GM18867 (cell line): ENCODE results near the gene NRN1L.
"Not testable (repeated sequence)": the region's sequence is repeated elsewhere in the genome, so short reads cannot be mapped to it uniquely, and the experiment has no call there.

Experiments
- ATAC-seq: cut with Tn5 transposase; IDR thresholded peaks from one replicate; pipeline ENCODE4 v1.9.1; 2021; ENCODE audit warnings: mild to moderate bottlenecking, moderate library complexity; ENCODE audit not compliant: unreplicated experiment

The NRN1L gene

DNA sequence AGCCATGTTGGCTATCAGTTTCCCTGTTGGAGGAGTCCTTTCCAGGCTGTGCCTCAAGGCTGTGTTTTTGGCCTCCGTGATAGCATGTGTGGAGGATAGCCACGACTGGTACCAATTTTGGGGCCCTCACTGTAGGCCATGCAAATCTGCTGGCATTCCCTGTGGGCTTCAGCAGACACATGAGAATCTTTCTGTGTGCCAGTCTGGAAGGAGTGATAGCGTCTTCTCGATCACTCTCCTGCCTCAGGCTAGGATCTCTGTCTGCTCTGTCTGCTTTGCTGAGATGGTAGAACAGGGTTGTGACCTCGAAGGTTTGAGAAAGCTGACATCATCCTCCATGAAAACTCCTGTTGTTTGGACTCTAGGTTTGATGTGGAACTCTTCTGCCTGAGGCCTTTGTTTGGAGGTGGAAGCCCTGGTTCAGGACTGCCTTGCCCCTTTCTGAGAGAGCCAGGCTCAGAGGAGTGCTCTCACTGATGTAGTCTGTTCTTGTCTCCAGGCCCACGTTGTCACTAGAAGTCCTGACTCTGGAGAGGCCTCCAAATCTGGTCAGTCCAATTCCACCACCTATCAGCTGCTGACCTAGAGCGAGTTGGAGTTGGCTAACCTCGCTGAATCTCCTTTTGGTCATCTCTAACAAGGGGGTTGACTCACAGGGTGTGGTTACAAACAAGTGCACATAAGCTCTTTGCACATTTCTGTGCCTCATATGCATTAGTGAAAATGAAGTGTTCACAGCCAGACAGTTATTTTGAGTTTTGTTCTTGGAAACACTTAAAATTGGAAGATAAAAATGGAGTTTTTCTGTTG is 23.9 kb upstream of the NRN1L start:
- no peak for ATAC-seq

- no peak for ATAC-seq
These were observed 22.8 kb upstream of the NRN1L start for GRCh38 chr16:67861877-67862276.

DNA sequence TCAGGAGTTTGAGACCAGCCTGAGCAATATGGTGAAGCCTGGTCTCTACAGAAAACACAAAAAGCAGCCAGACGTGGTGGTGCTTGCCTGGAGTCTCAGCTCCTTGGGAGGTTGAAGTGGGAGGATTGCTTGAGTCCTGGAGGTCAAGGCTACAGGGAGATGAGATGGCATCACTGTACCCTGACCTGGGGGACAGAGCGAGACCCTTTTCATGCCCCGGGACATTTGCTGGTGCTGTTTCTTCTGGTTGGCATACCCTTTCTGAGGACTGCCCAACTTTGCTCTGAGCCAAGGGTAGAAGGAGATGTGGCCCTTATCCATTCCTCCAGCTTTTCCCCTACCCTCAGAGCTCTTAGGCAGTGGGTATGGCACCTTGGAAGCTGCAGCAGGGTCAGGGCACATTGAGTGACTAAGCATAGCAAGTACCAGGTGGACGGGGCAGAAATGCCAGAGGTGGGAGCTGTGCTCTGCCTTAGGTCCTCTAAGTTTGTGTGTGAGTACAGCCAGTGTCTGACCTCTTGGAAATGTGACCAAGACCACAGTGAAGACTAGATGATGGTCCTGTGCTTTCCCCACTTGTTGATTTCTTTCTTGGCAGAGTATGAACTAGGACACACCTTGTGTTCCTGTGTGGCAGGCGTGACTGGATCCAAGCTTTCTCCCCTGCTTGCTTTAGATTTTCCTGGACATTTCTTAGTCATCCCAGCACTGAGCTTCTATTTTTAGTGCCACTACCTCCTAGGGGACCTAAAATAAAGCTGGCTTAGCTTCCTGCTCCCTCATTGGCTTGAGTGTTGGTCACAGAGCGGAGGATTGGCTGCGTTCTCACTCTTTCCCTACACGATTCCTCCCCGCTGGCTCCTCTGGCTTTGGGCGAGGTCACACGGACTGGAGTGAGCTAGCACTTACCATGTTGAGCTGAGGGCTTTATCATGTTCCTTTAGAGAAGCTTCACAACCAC is 21.8 kb upstream of the NRN1L start:
- no peak for ATAC-seq

- not testable (repeated sequence) for ATAC-seq
These were observed 20.6 kb upstream of the NRN1L start for GRCh38 chr16:67864044-67864443.

DNA sequence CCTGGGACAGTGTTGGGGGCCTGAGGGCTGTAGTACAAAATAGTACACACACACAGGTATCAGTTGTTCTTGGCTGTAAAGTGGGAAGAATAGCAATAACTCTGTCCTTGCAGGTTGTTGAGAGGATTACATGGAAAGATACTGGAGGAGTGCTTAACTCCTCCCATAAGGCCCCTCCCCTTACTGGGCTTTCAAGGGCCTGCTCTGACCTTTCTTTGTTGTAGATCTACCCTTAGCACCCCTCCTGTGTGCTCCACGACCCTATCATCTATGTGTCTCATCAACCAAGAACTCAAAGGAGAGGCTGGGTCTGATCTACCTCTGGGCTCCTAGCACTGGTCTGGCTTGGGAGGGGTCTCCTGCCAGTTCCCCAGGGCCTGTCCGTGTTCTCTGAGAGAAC is 20.1 kb upstream of the NRN1L start:
- no peak for ATAC-seq

GRCh38 chr16:67865318-67865717 is 19.4 kb upstream of the NRN1L start:
- no peak for ATAC-seq

DNA sequence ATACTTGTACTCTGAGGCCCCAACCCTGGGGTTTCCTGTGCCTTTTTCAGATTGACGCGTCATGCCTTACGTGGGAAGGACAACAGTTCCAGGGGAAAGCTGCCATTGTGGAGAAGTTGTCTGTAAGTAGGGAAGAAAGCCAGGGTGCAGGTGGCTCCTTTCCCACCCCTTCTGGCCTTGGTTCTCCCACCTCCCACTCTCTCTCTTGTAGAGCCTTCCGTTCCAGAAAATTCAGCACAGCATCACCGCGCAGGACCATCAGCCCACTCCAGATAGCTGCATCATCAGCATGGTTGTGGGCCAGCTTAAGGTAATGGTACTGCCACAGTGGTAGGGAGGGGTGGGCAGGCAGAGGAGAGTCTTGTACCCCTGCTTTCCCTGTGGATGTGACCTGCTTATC is 16.4 kb upstream of the NRN1L start:
- ATAC-seq = no peak

GRCh38 chr16:67869653-67870052 is 15.0 kb upstream of the NRN1L start:
- no peak for ATAC-seq

- ATAC-seq = no peak
These were observed 13.4 kb upstream of the NRN1L start for GRCh38 chr16:67871256-67871655.

GRCh38 chr16:67872131-67872630 is 12.5 kb upstream of the NRN1L start:
- no peak for ATAC-seq

DNA sequence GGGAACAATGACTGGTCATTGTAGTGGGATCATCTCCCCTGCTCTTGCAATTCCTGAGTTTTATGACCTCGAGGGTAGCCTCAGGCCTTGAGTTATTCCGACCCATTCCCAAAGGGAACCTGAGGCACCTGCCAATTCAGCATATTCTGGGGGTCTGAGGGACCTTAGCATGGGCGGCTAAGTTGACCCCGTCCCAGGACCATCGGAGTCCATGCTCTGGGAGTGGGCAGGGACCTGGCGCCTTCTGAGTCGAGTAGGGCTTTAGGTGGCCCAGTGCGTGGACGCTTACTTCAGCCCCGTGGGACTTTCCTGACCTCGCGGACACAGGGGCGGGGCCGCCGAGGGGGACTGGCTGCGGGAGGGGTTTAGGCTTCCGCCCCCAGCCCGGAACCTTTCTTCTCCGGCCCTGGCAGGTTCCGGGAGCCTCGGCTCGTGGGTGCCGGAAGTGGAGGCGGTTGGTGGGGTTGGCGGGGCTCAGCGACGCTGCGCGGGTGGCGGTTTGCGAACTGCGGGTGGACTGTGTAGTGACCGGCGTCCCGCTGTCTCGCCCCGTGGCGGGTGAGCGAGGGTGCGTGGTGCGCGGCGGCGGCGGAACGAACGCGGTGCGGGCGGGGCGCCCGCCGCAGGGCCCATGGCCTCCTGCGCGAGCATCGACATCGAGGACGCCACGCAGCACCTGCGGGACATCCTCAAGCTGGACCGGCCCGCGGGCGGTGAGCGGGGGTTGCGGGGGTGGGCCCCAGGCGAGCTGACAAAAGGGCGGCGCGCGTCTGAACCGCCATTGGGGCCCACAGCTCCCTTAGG is 11.9 kb upstream of the NRN1L start, which contains the start of gene EDC4:
Gene EDC4 (plus strand): TSS at position 422 of the 804 bp plus-strand sequence. CDS start 210 bp downstream, at position 632.
- ATAC-seq = peak; percentile 77

GRCh38 chr16:67873435-67874370 is 11.0 kb upstream of the NRN1L start:
- ATAC-seq = no peak

DNA sequence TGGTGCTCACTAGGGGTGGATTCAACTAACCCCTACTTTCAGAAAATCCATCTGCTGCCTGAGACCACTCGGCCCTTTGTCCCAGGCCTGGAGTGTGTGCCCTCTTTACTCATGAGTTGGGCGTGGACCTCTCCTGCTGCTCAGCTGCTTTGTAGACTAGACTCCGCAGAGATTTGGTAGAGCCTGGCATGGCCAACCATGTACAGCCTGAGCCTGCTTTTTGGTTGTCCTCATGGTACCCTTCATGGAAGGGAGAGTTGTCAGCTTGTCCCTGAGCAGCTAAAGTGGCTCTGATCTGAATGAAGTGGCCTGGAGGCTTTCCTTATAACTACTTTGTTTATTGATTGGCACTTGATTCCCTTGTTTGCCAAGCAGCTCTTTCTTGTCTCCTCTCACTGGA is 10.3 kb upstream of the NRN1L start:
- ATAC-seq = no peak

GRCh38 chr16:67877064-67877463 is 7.6 kb upstream of the NRN1L start:
- no peak for ATAC-seq

DNA sequence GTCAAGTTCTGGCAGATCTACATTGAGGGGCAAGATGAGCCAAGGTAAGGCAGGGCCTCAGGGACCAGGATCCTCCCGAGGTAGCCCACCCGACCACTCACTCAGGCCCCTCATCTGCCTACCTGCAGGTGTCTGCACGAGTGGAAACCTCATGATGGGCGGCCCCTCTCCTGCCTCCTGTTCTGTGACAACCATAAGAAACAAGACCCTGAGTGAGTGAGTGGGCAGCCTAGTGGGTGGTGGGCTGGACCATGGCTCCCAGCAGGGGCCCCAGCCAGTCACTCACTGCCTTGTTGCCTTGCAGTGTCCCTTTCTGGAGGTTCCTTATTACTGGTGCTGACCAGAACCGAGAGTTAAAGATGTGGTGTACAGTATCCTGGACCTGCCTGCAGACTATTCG is 6.5 kb upstream of the NRN1L start:
- no peak for ATAC-seq

- no peak for ATAC-seq
These were observed 5.8 kb upstream of the NRN1L start for GRCh38 chr16:67878846-67879245.

GRCh38 chr16:67879462-67879861 is 5.2 kb upstream of the NRN1L start:
- no peak for ATAC-seq

DNA sequence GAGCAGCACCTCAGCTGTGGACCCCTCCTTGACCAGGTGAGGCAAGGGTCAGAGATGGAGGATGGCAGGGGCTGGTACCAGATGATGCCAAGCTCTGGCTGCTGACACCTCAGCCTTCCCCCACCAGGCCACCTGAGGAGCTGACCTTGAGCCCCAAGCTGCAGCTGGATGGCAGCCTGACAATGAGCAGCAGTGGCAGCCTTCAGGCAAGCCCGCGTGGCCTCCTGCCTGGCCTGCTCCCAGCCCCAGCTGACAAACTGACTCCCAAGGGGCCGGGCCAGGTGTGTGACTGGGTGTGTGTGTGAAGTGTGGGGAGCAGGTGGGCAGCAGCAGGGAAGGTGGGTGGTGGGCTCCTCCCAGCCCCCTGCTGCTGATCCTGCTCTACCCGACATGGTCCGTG is 4.7 kb upstream of the NRN1L start:
- ATAC-seq = no peak

- ATAC-seq = no peak
These were observed 4.1 kb upstream of the NRN1L start for GRCh38 chr16:67880584-67880983.
